ENCODE data around the gene VWA8.

DNA sequence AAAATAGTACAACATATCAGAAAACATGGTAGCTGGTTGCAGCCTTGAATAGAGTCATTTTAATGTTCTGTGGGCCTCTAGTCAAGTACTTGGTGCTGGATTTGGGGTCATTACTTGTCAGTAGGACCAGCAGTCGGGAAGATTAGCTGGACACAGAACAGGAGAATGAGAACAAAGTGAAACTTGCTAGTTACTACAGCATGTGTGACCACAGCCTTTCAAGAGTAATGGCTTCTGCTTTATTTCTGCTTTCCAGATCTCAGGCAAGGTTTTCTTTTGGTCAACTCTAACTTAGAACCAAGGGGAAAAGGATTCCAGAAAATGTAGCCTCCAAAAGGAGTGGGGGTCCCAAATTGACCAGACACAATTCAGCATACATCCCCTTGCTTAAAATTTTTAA, 17.1 kb upstream of the VWA8 start:
- TF ChIP-seq EZH2 (optimal IDR thresholded peaks at IDR 0.05; ENCODE audit: low read depth, low read length) (no peak), EZH2phosphoT487 (IDR thresholded peaks at IDR 0.05; ENCODE audit: low read length) (no peak)
